ENCODE data around the gene FRRS1.

Gene FRRS1

DNA sequence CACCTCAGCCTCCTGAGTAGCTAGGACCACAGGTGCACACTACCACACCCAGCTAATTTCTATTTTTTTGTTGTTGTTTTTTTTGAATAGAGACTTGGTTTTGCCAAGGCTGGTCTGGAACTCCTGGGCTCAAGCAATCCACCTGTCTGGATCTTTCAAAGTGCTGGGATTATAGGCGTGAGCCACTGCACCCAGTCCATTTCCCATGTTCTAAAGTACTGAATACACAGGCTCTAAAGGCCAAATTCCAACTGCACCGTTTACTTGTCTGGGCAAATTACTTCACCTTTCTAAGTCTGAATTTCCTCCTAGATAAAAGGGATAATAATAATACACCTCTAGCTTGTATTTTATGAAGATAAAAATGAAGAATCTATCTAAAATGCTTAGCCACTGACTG is 39.6 kb downstream of the FRRS1 start:
- no peak for DNase-seq

GRCh38 chr1:99726407-99726806 is 40.0 kb downstream of the FRRS1 start:
- no peak for DNase-seq

GRCh38 chr1:99725996-99726395 is 40.4 kb downstream of the FRRS1 start:
- DNase-seq, result no peak

- no peak for DNase-seq
These were observed 43.2 kb downstream of the FRRS1 start for GRCh38 chr1:99723251-99723650.

DNA sequence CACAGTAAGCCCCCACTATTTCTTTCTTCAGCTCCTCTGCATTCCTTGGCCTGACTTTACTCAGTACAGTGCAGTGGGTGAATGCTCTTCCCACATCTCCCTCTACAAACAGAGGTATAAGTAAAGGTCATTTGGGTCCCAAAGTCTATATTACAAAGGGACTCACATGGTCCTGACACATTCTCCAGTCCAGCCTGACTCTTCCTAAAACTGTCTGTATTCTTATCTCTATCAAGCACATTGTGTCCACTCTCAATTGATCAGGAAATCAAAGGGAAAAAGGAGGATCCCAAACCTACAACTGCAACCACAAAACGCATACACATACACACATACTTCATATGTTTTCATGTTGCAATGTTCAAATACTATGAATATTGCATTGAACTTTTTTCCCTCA is 49.4 kb downstream of the FRRS1 start:
- no peak for DNase-seq

DNA sequence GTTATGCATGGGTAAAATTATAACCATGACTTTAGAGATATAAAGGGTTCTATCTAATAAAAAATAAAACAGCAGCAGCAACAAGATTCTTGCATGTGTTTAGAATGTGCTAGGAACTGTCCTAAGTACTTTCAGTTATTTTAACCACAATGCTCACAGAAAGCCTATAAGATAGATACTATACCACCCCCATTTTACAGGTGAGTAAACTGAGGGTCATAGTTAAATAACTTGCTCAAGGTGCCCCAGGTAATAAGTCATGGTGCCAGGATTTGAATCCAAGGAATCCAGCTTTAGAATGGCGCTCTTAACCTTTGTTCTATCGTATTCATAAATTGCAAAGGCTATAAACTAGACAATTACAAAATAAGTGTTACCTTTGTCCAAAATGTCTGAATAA is 53.4 kb downstream of the FRRS1 start:
- no peak for DNase-seq

- no peak for DNase-seq
These were observed 55.4 kb downstream of the FRRS1 start for GRCh38 chr1:99710994-99711393.

- peak; percentile 73 for DNase-seq
These were observed 58.8 kb downstream of the FRRS1 start for GRCh38 chr1:99707535-99708142.

- DNase-seq, result no peak
These were observed 61.0 kb downstream of the FRRS1 start for GRCh38 chr1:99705385-99705784.

DNA sequence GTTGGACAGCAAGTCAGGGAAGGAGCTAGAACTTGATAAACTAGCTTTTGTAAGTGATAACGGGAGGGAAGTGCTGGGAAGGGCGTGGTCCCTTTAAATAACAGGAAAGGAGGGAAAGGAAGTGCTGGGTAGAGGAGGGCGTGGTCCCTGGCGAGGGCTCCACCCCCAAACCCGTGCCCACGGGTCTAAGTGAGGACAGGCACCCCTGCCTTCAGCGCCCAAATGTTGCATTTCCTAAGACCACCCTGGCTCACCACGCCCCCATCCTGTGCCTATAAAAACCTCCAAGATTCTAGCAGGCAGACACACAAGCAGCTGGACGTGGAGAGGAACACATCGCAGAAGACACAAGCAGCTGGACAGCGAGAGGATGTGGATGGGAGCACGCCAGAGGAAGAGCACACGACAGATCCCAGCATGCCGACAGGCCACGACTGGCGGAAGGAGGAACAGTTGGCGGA is 62.0 kb downstream of the FRRS1 start:
- DNase-seq, result no peak

DNA sequence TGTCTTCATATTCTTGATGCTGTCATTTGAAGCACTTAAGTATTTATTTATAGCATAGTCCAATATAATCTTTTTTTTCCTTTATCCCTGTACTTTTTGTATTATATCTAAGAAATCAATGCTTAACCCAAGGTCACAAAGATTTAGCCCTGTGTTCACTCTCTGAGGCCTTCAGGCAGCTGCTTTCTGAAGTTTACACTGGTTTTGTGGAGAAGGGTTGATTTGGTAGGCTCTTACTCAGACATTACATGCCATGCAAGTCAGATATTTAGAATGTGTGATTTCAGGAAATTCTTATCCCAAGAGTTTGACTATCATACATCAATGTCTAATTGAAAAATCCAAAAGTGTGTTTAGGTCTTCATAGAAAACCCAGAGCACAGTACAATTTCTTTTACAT is 64.2 kb downstream of the FRRS1 start:
- DNase-seq, result no peak

DNA sequence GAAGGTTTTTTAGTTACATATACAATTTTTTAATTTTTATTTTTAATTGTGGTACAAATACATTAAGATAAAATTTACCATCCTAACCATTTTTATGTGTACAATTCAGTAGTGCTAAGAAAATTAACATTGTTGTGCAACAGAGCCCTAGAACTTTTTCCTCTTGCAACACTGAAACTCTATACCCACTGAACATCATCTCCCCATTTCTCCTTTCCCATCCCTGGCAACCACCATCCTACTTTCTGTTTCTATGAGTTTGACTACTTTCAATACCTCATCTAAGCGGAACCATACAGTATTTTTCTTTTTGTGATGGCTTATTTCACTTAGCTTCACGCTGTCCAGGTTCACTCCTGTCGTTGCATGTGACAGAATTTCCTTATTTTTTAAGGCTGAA is 66.4 kb downstream of the FRRS1 start:
- DNase-seq, result no peak

DNA sequence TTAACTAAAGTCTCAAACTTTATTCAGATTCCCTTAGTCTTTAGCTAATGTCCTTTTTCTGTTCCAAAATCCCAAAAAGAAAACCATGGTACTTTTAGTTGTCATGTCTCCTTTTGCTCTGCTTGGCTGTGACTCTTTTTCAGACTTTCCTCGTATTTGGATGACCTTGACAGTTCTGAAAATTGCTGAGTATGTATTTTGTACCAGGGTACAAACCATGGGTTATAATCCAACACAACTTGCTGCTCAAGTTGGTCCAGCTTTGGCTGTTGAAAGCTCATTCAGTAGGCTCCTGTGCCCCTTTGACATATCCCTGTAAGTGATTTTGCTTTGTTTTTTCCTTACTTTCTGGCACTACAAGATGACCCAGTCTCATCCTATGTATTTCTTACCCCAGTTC is 68.9 kb downstream of the FRRS1 start:
- DNase-seq, result no peak

- no peak for DNase-seq
These were observed 69.8 kb downstream of the FRRS1 start for GRCh38 chr1:99696616-99697015.

- no peak for DNase-seq
These were observed 75.3 kb downstream of the FRRS1 start for GRCh38 chr1:99691175-99691574.

DNA sequence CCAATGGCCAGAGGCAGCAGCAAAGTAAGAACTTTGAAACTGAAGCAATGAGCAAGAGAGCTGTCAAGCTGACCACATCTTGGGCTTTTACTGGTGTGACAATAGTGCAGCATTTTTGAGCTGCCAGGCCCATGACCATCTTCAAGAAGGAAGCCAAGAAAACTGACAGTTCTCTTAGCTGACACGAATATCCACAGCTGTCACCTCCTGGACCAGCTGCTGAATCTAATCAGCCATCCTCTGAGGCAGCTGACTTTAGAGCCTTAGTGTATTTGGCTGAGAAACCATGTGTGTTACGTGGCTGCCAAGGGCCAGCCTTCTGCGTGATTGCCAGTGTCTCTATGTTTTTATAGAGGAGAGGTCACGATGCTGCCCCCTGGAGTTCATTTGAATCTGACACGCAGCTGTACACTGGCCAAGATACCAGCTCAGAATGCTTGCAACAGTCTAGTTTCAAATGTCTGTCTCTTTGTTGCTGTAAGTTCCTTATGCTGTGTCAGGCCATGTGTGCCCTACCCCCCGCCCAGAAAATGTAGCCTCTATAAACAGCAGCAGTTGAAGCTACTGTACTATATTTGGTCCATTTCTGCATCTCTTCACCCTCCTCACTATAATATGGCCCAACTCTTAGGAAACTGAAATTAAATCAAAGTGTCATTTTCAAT is 80.8 kb downstream of the FRRS1 start:
- DNase-seq, result peak; percentile 61

- no peak for DNase-seq
These were observed 84.1 kb downstream of the FRRS1 start for GRCh38 chr1:99682291-99682751.

- no peak for DNase-seq
These were observed 84.9 kb downstream of the FRRS1 start for GRCh38 chr1:99681583-99681982.

DNA sequence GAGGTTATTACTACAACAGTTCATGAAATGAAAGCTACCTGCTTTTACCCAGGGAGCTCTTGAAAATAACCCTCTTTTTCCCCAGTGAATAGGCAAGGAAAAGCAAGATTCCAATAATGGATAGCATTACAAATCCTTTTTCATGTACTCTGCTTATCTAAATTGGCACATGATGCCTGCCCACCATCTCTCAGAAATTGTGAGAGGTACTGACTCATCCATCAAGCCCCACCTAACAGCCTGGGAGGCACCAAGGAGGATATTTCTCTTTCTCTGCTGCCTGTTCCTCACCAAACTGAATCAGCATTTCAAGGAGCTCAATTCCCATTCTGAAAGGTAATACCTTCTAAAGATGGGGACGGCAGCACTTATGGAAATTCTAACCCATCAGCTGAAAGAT is 86.2 kb downstream of the FRRS1 start:
- no peak for DNase-seq

GRCh38 chr1:99677416-99677815 is 89.0 kb downstream of the FRRS1 start:
- DNase-seq, result no peak

DNA sequence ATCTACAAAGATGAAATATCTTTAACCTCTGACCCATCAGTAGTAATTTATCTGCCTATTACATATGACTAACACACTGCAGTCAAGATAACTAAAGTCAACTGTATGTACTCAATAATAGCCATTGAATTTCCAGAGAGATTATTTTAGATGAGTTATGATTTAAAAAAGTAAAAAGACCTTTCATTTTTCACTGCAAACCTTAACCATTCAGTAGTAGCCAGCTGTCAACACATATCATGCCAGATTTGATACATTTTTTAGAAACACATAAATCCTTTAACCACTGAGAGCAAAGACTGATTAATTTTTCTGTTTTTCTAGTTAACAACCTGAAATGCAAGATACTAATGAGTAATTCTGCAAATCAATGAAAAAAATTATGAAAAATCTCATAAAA is 89.6 kb downstream of the FRRS1 start:
- DNase-seq, result no peak

- DNase-seq, result no peak
These were observed 90.4 kb downstream of the FRRS1 start for GRCh38 chr1:99675994-99676393.

DNA sequence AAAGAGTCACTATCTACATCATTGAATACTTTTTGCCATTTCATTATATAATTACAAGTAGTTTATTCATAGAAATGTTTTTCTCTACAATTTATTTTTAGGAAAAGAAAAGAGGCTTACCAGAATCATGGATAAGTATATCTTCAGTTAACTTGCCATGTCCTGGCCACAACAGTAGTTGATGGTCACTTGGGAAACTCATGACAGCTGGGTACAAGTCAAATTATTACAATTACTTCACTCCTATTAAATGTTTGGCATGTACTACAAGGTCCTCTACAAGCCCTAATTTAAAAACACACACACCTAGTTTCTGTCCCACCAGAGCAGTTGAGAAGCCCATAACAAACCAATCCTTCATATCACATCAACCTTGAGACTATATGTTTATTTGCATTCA is 91.1 kb downstream of the FRRS1 start:
- DNase-seq, result no peak

GRCh38 chr1:99674115-99675064 is 92.0 kb downstream of the FRRS1 start:
- no peak for DNase-seq
